AG10803 (cell line): ENCODE data around the gene ARHGEF1.

Experiments
- DNase-seq: peaks from one replicate; pipeline ENCODE4 v3.0.0; 2010; ENCODE audit warnings: low read depth
- H3K4me3 ChIP-seq: 2 replicates; pipeline ENCODE4 v1.5.1; 2011; ENCODE audit warnings: mild to moderate bottlenecking, low read length, control low read depth
- CTCF ChIP-seq: conservative IDR thresholded peaks from 2 replicates; pipeline ENCODE4 v1.5.1; 2011; ENCODE audit warnings: mild to moderate bottlenecking, low read length, control low read depth, inconsistent platforms

Gene ARHGEF1

GRCh38 chr19:41845051-41845590 lies 37.9 kb upstream of the ARHGEF1 start:
- H3K4me3 ChIP-seq: no peak overlapping the region
- no peak for TF ChIP-seq CTCF
- no peak for DNase-seq

DNA sequence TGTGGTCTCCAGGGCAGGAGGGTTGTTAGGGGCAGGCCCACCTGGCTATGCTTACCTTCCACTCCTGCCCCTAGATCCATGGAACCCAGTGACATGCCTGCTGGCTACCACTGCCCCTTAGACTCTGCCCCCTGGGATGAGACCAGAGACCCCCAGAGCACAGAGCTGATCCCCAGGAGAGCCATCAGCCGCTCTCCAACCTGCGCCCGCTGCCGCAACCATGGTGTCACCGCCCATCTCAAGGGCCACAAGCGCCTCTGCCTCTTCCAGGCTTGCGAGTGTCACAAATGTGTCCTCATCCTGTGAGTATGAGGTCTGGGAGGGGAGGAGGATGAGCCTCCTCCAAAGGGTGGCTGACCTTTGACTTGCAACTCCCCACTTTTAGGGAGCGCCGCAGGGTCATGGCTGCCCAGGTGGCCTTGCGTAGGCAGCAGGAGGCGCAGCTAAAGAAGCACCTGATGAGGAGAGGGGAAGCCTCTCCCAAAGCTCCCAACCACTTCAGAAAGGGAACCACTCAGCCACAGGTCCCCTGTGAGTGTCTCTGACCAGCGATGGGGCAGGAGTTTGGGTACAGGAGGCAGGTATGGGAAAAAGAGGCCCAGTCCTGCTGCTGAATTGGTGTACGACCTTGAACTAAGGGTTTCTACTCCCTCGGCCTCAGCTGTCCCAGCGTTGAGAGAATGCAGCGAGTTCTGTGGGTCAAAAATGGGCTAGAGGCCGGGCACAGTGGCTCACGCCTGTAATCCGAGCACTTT lies 35.5 kb upstream of the ARHGEF1 start:
- no peak overlapping the region for H3K4me3 ChIP-seq
- no peak for TF ChIP-seq CTCF
- no peak for DNase-seq

DNA sequence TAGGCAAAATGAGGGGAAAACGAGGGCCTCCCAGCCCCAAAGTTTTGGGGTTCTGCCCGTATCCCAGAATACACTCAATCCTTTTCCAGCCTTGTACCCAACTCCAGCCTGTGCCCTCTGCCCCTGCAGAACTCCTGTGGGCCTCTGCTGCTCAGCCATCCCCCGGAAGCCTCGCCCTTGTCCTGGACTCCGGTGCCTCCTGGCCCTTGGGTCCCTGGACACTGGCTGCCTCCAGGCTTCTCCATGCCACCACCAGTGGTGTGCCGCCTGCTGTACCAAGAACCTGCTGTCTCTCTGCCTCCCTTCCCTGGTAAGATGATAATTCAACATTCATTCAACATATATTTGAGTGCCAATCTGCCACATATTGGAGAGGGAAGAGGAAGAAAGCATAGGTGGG lies 34.3 kb upstream of the ARHGEF1 start:
- no peak for TF ChIP-seq CTCF

DNA sequence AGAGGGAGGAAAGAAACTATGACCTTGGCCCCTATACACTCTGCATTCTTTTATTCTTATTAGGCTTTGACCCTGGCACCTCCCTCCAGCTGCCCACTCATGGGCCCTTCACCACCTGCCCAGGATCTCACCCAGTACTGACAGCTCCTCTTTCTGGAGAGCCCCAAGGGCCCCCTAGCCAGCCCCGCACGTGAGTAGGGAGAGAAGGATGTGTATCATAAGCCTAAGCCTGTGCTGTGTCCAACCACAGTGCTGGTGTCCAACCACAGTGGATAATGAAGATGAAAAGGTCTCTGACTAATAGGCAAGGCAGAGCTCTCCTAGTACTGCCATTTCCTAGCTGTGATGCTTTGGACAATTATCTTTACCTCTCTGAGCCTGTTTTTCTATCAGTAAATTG lies 33.9 kb upstream of the ARHGEF1 start:
- H3K4me3 ChIP-seq: no peak overlapping the region
- no peak for TF ChIP-seq CTCF
- no peak for DNase-seq

More for the DNA sequence above, 34.3 kb upstream of the ARHGEF1 start:
- no peak overlapping the region for H3K4me3 ChIP-seq
- DNase-seq: no peak

DNA sequence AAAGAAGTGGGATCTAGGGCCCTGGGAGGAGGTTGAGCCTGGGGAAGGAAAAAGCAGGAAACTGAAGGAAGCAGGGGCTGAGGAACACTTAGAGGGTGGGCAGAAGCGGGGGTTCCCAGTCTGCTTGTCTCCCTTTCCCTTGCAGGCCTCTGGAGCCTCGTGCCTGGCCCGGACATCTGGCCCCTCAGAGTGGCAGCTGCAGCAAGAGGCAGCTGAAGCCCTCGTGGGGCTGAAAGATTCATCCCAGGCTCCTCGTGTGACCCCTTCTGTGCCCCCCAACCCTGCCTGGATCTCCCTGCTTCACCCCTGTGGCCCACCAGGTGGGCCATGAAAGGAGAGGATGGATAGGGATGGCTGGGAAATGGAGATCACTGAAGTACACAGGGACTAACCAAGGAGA lies 32.6 kb upstream of the ARHGEF1 start:
- TF ChIP-seq CTCF: no peak
- no peak for DNase-seq
- no peak overlapping the region for H3K4me3 ChIP-seq

DNA sequence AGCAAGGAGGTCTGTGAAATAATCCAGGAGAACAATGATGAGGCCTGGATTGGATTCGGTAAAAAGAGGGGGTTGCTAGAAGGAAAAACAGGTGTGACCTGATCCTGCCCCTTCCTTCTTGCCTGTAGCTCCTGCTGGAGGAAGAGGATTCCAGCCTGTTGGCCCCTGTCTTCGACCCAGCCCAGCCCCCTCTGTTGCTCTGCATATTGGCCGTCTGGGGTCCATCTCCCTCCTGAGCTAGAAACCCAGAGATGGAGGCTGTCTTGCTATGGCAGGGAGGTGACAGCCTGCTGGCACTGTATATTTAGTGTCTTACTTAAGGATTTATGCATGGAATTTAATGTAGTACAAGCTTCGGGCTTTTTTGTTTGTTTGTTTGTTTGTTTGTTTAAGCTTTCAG lies 31.5 kb upstream of the ARHGEF1 start:
- no peak for DNase-seq
- no peak overlapping the region for H3K4me3 ChIP-seq
- TF ChIP-seq CTCF: no peak

GRCh38 chr19:41853344-41853743 lies 29.6 kb upstream of the ARHGEF1 start:
- H3K4me3 ChIP-seq: no peak overlapping the region
- no peak for TF ChIP-seq CTCF
- no peak for DNase-seq
